ENCODE data around the gene RAPGEF1.
"Not testable (repeated sequence)": the region's sequence is repeated elsewhere in the genome, so short reads cannot be mapped to it uniquely, and the experiment has no call there.

The RAPGEF1 gene

DNA sequence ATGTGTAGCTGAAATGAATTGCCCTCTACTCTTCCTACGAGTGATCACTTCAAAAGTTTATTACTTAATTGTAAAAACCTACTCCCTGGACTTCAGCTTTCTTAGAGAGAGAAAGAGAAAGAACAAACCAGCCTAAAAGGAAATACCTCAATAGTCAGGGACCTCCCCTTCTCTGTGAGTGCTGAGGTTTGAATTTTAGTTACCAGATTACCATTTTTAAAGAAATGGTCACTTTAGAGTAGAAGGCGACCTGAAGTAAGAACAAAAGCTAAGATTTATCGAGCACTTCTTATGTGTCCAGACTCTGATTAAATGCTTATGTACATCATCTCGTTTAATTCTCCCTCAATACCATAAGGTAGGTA is 11.3 kb downstream of the RAPGEF1 start:
- DNase-seq, result no peak

DNA sequence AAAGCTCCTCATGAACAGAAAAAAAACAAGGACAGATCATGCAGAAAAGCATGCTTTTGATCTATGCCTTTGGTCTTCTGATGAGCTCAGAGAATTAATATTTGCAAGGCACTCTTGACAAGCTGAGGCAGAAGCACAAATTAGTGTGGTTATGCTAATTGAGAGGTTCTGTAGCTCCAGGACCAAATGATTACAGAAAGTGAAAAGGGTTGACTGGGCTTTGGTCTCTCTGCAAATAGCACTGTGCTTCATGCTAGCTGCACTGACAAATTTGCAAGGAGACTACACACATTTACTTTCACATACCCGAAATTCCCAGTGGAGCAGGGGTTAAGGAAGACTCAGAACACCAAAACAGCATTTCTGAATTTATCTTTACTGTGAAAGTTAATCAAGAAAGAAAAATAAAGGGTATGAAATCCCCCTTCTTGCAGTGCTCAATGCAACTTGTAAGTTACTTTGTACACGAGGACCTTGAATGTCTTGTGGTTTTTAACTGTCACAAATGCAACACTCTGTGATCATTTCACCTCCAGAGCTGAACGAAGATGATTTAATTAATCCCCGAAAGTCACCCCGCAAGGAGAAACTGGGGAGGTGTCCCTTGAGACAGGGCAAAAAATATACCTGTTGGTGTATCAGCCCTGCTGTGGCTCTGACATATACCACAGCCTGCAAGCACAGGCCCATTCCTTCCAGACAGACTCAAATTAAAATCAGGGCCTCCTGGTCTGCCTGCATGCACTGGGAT is 11.9 kb downstream of the RAPGEF1 start:
- DNase-seq, result no peak

DNA sequence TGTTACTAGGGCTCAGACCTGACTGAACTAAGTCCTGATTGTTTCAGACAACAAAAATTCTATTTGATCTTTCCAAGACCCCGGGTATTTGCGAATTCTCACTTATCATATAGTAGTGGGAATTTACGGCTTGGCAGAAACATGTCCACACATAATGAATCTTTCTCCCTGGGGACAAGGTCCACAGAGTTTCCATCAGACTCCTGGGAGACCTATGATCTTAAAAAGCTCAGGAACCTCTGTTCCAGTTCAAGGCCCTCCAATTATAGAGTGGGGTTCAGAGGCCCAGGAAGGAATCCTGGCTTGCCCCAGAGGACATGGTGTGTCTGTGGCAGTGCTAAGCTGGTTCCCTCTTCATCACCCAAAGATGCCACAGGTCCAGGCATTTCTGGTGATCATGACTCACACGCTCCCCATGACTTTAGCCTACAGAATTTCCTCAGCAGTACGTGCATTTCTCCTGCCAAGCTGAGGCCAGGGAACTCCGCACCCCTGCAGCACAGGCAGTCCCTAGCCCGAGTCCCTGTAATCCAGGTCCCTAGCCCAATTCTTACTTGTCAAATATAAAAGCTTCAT is 12.6 kb downstream of the RAPGEF1 start:
- DNase-seq, result no peak

DNA sequence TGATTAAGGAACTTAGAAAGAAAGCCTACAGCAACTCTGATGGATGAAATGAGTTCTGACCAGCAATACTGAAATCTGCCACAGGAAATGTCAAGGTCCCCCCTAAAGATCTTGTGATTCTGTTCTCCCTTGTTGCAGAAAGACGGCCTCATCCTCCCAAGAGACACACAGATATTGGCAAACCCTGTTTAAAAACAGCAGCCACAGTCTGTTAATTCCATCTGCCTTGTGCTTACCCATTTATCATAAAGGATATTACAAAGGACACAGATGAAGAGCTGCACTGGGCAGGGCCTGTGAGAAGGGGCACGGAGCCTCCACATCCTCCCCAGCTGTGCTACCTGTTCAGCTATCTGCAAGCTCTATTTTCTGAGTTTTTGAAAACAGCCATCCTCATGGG is 15.2 kb downstream of the RAPGEF1 start:
- DNase-seq, result no peak

DNA sequence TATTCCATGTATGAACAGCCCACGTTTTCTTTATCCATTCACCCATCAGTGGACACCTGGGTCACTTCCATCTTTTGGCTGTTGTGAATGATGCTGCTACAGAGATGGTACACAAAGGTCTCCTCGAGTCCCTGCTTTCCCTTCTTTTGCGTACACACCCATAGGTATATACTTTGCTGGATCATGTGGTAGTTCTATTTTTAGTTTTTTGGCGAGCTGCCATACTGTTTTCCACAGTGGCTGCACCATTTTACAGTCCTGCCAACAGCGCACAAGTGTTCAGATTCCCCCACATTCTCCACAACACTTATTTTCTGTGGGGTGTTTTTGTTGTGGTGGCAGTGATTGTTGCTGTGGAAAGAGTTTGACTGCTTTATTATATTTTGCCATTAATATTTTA is 16.2 kb downstream of the RAPGEF1 start:
- DNase-seq, result no peak

DNA sequence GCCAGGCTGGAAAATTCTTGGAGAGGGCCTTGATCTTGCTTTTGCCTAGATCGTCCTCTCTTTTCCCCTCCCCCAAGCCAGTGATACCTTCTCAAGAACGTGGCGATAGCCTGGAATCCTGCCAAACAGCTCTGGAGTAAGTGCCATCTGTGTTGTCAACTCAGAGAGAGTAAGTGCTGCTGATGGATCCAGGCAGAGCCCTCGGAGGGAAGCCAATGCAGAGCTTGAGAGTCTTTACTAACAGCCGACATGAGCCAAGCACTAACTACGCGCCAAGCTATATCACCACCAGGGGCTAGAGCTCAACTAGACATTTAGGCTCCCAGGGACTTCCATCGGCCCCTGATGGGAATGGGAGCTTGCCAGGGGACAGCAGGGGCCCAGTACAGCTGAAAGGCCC is 17.6 kb downstream of the RAPGEF1 start:
- DNase-seq, result no peak

DNA sequence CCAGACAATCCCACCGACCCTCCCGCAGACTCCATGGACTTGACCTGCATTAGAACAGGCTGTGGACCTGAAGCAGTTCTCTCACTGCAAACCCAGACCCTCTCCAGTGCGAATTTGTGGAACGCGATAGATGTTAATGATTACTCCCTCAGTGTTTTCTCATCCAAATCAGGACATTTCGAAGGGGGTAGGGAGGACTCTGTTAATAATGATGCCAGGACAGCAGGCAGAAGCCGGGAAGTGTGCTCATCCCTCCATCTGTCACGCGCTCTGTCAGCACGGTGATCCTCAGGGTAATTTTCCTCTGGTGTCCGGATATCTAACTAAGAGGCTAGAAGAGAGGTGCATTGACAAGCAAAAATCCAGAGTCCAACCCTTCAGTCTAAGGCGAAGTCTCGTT is 18.8 kb downstream of the RAPGEF1 start:
- no peak for DNase-seq

DNA sequence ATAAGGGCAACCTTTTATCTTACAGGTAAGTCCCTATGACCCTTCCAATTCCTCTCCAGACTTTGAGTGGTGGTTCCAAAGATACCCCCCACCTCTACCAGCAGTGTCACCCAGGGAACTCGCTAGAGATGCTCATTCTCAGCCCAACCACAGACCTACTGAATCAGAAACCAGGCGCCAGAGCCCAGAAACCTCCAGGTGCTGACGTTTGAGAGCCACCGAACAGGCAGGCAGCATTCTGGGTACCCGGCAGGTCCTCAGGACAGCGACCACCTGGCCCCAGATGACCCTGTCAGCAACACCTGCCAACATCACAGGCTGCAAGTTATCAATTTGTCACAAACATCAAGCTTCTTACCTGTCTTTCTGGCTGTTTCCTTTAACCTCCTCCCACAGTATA is 19.5 kb downstream of the RAPGEF1 start:
- DNase-seq, result no peak

DNA sequence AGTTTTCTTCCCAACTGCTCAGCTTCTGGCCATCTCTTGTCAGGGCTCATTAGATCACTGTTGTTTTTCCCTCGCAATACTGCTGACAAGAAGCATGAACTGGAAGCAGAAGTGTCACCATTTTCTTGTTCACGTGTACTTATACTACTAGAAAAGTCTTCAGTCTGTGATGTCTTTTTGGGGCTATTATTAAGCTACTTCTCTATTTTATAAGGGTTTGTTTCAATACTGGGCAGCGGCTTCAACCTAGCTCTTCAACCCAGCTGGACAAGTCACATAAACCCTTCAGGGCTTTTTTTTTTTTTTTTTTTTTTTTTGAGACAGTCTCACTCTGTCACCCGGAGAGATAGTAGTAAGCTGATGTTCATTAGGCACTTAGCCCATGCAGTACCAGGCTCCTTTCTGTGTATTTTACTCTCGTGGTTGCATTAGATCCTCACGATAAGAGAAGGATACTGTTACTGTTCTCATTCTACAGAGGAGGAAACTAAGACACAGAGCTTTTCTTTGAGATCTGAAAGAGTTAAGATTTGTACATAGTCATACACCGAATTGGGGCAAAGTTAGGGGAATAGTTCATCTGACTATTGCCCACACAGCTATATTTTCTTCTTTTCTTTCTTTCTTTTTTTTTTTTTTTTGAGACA is 20.5 kb downstream of the RAPGEF1 start:
- no peak for DNase-seq

DNA sequence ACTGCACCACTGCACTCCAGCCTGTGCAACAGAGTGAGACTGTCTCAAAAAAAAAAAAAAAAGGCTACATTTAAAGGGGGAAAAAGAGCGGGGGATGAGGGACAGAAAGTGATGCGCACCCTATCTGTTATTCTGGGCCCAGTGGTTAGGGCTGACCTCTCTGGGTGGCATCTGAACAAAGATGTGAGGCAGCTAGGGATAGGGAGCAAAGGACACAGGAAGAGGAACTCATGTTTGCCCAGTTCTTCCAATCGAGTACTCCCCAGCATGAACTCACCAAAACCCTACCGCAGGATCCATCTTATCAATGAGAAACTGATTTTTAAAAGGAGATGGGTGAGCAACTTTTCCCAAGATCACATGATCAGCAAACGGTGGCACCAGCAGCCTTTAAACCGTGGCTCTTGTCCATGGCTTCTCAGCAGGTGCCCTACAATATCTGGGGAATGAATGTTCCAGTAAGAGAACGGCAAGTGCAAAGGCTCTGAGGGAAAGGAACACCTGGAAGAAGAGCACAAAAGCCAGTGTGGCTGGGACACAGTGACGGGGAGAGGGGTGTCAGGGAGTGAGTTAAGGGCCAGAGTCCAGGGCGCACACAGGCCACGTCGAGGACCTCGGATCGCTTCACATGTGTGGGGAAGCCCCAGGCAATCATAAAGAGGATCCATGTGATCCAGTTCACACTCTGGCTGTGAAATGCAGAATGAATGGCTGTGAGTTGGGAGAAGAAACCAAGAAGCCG is 22.0 kb downstream of the RAPGEF1 start:
- DNase-seq, result no peak

DNA sequence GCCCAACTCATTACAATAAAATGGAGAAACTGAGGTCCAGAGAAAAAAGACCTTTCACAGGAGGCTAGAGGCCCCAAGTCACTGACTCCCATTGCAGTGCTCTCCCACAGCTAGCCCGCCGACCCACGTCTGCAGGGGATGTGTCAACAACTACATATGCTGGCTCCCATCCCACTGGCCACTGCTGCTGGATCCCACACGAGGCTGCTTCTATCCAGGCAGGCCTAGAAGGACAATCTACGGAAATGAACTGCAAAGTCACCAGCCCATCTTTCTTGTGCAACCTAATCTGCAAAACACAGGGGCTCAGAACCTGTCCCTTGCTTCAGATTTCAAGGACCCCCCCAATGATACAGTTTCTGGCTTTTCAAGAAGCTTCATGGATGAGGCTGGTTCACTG is 24.0 kb downstream of the RAPGEF1 start:
- no peak for DNase-seq

DNA sequence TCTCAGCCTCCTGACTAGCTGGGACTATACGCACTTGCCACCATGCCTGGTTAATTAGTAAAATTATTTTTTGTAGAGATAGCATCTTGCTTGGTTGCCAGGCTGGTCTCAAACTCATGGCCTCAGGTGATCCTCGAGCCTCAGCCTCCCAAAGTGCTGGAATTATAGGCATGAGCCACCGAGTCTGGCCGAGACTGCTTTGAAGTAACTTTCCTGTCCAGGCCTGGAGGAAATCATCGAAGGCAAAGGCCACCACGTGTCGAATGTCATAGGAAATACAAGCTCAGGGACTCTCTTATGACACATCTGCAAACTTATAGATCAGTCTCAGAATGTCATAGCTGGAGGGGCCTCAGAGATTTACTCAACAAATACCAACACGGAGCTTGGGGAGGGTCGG is 25.1 kb downstream of the RAPGEF1 start:
- DNase-seq, result no peak

DNA sequence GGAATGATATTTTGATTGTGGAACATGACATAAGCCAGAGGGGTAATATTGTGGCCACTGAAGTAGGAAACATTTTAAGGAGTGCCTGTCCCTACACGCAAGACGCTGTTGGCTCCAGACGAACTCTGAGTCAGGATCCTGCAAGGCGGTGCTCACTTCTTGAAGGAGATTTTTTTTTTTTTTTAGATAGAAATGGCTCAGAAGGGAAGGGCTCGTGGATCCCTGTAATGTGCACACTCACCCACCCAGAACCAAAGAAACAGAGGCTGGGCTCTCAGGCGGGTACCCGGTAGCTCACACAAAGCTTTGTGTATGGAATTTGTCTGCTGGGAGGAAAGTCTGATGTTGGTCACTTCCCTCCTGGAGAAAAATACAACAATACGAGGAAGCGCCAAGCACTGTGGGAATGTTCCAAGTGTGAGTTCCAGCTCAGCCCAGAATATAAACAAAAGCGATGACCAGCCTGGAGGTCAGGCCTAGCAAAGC is 25.7 kb downstream of the RAPGEF1 start:
- no peak for DNase-seq

DNA sequence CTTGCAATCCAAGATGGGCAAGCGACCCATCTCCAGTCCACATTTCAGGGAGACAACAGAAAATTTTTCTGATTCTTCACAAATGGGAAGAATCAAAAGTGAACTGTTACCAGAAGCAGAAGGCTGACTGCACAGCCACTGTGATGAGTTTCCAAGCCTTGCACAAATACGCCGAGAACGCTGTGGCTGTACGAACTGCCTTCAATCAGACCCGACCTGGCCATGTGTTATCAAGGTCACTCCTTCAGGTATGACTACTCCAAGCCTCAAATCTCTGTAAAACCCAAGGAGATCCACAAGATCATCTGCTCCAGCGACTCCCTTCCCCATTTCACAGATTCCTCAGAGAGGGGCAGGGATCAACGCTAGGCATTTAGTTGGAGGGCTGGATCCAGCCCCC is 26.9 kb downstream of the RAPGEF1 start:
- DNase-seq, result no peak

DNA sequence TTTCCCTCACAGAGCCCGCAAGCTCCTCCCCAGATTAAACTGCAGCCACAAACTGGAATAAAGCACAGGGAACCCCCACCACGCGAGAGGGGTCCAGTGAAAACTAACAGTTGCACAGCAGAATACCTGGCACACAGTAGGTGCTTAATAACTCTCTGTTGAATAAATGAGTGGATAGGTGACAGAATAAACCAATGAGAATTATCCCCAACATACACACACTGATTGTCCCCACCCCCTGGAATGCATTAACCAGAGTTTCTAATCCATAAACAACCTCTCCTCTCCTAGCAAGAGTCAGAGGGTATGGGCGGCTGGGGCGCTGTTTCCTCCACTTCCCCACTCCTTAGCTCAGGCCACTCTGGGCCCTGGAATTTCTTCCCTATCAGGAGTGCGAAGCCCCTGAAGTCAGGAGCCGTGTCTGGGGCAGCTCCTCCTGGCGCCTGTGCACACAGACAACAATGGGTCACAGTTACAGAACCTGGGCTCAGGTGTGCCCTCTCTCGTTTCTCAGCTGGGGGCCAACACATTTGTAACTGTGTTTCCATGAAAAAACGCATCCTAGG is 27.6 kb downstream of the RAPGEF1 start:
- DNase-seq, result no peak

DNA sequence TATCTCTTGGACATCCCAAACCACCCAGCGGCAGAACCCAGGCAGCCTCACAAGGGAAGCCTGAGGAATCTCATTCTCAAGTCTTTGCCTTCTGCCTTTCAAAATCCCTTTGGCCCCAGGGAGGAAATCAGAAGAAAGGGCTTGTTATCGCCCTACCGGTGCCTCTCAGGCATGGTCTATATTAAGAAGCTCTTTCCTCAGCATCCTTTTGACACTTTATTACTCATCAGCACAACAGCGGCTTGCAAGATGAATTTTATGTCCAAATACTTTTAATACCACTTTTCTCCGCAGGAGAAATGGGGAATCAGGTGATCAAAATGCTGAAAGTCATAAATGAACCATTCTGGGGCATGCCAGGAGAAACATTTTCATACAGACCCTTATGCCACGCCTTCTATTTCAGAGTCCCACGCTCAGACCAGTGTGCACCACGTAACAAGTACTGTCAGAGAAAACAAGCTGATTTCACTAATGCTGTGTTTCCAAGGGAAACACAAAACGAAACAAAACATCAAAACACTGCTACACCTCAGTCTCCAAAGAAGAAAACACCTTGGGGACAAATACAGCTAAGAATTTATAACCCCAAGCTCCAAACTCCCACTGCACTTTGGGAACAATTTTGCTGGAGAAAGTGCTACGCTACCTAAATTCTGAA is 30.0 kb downstream of the RAPGEF1 start:
- DNase-seq, result no peak

DNA sequence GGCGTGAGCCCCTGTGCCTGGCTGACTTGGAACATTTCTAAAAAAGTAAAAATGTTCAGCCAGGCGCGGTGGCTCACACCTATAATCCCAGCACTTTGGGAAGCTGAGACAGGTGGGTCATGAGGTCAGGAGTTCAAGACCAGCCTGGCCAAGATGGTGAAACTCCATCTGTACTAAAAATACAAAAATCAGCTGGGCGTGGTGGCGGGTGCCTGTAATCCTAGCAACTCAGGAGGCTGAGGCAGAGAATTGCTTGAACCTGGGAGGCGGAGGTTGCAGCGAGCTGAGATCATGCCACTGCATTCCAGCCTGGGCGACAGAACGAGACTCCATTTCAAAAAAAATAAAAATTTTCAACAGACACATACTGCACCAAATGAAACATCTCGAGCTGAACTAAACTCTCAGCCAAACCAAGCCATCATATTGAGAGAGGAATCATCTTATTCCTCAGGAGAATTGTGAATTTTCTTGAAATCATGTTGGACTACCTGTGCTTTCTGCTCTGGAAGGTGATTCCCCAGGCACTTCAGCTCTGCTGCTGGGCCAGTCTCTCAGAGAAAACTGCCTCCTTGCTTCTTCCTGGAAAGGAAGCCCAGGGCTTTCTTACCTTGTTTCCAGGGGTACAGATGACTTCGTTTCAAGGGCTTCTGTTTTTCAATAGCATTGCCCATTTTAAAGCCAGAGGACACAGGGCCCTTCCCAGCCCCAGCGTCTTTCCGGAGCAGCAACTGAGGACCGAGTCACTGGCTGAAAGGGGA is 30.7 kb downstream of the RAPGEF1 start:
- not testable (repeated sequence) for DNase-seq

DNA sequence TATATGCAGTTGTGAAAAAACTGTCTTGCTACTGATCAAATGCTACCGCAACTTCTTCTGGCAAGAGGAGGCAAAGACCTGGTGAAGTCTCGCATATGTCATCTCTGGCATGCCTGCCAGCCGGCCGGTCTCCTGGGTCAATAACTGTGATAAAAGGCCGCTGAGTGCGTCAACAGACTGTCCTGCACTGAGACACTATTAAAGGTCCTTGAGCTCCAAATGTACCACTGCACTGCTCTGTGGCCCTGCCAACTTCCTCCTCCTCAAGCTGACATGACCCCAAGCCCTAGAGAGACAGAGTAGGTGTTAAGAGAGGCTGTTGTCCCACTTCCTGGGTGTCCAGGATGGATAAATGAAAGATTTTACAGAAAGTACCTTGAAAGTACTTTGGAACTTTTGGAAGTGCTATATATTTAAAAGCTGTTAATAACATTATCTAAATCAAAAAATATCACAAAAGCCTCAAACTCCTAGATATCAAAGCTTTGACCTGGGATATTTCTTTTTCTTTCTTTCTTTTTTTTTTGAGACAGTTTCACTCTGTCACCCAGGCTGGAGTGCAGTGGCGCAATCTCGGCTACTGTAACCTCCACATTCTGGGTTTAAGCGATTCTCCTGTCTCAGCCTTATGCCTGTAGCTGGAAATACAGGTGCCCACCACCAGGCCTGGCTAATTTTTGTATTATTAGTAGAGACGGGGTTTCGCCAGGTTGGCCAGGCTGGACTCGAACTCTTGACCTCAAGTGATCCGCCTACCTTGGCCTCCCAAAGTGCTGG is 31.5 kb downstream of the RAPGEF1 start:
- DNase-seq, result no peak

DNA sequence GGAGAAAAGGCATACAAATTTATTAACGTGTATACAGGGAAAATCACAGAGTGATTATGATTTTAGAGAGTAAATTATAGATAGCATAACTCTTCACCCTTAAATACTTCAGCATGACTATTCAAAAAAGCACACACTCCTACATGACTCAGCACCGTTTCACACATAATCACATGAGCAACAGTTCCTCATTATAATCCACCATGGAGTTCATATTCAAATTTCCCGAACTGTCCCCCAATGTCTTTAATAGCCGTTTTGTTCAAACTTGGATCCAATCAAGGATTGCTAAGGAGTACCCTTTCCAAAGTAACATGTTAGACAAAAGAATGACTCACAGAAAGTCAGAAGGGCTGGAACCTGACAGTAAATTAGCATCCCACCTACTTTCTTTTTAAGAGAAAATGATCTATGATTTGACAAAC is 32.1 kb downstream of the RAPGEF1 start:
- no peak for DNase-seq

DNA sequence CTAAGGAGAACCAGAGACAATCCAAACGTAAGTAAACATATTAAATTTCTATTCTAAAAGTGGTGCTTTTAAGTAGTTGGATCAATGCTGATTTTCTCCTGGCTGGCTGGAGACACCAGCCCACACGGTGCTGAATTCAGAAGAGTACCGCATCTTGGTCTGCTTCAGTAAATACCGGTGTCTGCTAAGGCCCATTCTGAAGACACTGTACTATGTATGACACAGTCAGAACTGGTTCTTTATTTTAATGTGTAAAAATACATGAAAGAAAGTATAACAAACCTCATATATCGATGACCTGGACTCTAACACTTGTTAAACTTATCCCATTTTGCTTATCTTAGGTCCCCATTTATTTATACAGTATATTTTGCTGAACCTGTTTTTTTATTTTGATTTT is 32.8 kb downstream of the RAPGEF1 start:
- DNase-seq, result no peak

DNA sequence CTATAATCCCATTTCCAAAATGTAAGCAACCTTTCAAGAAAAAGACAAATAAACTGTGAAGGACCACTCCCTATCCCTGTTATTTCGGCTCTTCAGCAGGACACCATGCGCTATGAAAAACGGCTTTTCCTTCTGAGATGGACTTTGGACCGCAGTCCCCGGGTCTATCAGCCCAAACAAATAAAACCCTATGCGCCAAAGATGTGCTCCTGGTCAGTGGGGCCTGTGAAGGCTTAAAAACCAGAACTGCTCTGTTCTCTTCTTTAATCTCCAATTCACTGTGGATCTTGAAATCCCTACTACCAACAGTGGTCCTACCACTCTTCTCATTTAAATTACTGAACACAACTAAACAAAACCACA is 33.3 kb downstream of the RAPGEF1 start:
- no peak for DNase-seq
